ENCODE results near the gene ASCL5.

Gene ASCL5

GRCh38 chr1:201157949-201158348 is 31.0 kb upstream of the ASCL5 start:
- H3K4me3 ChIP-seq (ENCODE audit: low read length), result no peak overlapping the region
- H3F3A ChIP-seq (ENCODE audit: control insufficient read depth, insufficient read depth), result no peaks in the 10 kb centered on the region
- peaks cover 20% of the 10 kb centered on the region for H3K27me3 ChIP-seq (ENCODE audit: control insufficient read depth, low read length)
- no peak overlapping the region for H3K4me2 ChIP-seq (ENCODE audit: low read length)
- H3K36me3 ChIP-seq (ENCODE audit: control insufficient read depth, low read length), result no peaks in the 10 kb centered on the region
- H3K79me2 ChIP-seq (ENCODE audit: control insufficient read depth, low read length), result peaks cover 4% of the 10 kb centered on the region
- H3K27ac ChIP-seq (ENCODE audit: low read depth, low read length), result no peak overlapping the region
- no peaks in the 10 kb centered on the region for H3K9me3 ChIP-seq (ENCODE audit: control insufficient read depth, insufficient read depth, low read length)
- no peaks in the 10 kb centered on the region for H4K20me1 ChIP-seq (ENCODE audit: control insufficient read depth, insufficient read depth, low read depth, low read length)
- no peaks in the 10 kb centered on the region for H3K9me2 ChIP-seq (replicated peaks; ENCODE audit: control insufficient read depth, low read length)
- H3K4me1 ChIP-seq (ENCODE audit: control insufficient read depth, low read length), result peaks cover 14% of the 10 kb centered on the region
- TF ChIP-seq EZH2phosphoT487 (IDR thresholded peaks at IDR 0.05; ENCODE audit: borderline replicate concordance, low read length) (no peak), CTCF (IDR thresholded peaks at IDR 0.05; ENCODE audit: low read depth, low read length, poor library complexity, severe bottlenecking) (no peak)

- H3F3A ChIP-seq (ENCODE audit: control insufficient read depth, insufficient read depth), result no peaks in the 10 kb centered on the region
- no peak for TF ChIP-seq CTCF (IDR thresholded peaks at IDR 0.05; ENCODE audit: low read depth, low read length, poor library complexity, severe bottlenecking)
- no peak for TF ChIP-seq EZH2phosphoT487 (IDR thresholded peaks at IDR 0.05; ENCODE audit: borderline replicate concordance, low read length)
- H3K9me3 ChIP-seq (ENCODE audit: control insufficient read depth, insufficient read depth, low read length), result no peaks in the 10 kb centered on the region
- H3K36me3 ChIP-seq (ENCODE audit: control insufficient read depth, low read length), result peaks cover 1% of the 10 kb centered on the region
- no peak overlapping the region for H3K4me3 ChIP-seq (ENCODE audit: low read length)
- peaks cover 20% of the 10 kb centered on the region for H3K27me3 ChIP-seq (ENCODE audit: control insufficient read depth, low read length)
- H3K27ac ChIP-seq (ENCODE audit: low read depth, low read length), result no peak overlapping the region
- H3K79me2 ChIP-seq (ENCODE audit: control insufficient read depth, low read length), result peaks cover 4% of the 10 kb centered on the region
- H3K9me2 ChIP-seq (replicated peaks; ENCODE audit: control insufficient read depth, low read length), result no peaks in the 10 kb centered on the region
- no peaks in the 10 kb centered on the region for H4K20me1 ChIP-seq (ENCODE audit: control insufficient read depth, insufficient read depth, low read depth, low read length)
- H3K4me2 ChIP-seq (ENCODE audit: low read length), result no peak overlapping the region
- H3K4me1 ChIP-seq (ENCODE audit: control insufficient read depth, low read length), result peaks cover 14% of the 10 kb centered on the region
Measured at GRCh38 chr1:201156819-201157218, 29.8 kb upstream of the ASCL5 start.

- Histone ChIP-seq H3K27ac (ENCODE audit: low read depth, low read length) (no peak overlapping the region), H3K9me2 (replicated peaks; ENCODE audit: control insufficient read depth, low read length) (no peaks in the 10 kb centered on the region), H3F3A (ENCODE audit: control insufficient read depth, insufficient read depth) (no peaks in the 10 kb centered on the region), H4K20me1 (ENCODE audit: control insufficient read depth, insufficient read depth, low read depth, low read length) (no peaks in the 10 kb centered on the region), H3K4me3 (ENCODE audit: low read length) (no peak overlapping the region), H3K79me2 (ENCODE audit: control insufficient read depth, low read length) (peaks cover 4% of the 10 kb centered on the region), H3K36me3 (ENCODE audit: control insufficient read depth, low read length) (peaks cover 6% of the 10 kb centered on the region), H3K4me1 (ENCODE audit: control insufficient read depth, low read length) (peaks cover 14% of the 10 kb centered on the region), H3K27me3 (ENCODE audit: control insufficient read depth, low read length) (peaks cover 17% of the 10 kb centered on the region), H3K9me3 (ENCODE audit: control insufficient read depth, insufficient read depth, low read length) (no peaks in the 10 kb centered on the region), H3K4me2 (ENCODE audit: low read length) (no peak overlapping the region)
- TF ChIP-seq CTCF (IDR thresholded peaks at IDR 0.05; ENCODE audit: low read depth, low read length, poor library complexity, severe bottlenecking) (no peak), EZH2phosphoT487 (IDR thresholded peaks at IDR 0.05; ENCODE audit: borderline replicate concordance, low read length) (no peak)
Measured at GRCh38 chr1:201156346-201156745, 29.4 kb upstream of the ASCL5 start.

GRCh38 chr1:201155354-201155753 is 28.4 kb upstream of the ASCL5 start:
- Histone ChIP-seq H3K27me3 (ENCODE audit: control insufficient read depth, low read length) (peaks cover 14% of the 10 kb centered on the region), H3K27ac (ENCODE audit: low read depth, low read length) (no peak overlapping the region), H3K4me3 (ENCODE audit: low read length) (no peak overlapping the region), H3K9me3 (ENCODE audit: control insufficient read depth, insufficient read depth, low read length) (no peaks in the 10 kb centered on the region), H3K4me2 (ENCODE audit: low read length) (no peak overlapping the region), H3K36me3 (ENCODE audit: control insufficient read depth, low read length) (peaks cover 7% of the 10 kb centered on the region), H3K4me1 (ENCODE audit: control insufficient read depth, low read length) (peaks cover 14% of the 10 kb centered on the region), H3F3A (ENCODE audit: control insufficient read depth, insufficient read depth) (no peaks in the 10 kb centered on the region), H3K79me2 (ENCODE audit: control insufficient read depth, low read length) (peaks cover 4% of the 10 kb centered on the region), H3K9me2 (replicated peaks; ENCODE audit: control insufficient read depth, low read length) (no peaks in the 10 kb centered on the region), H4K20me1 (ENCODE audit: control insufficient read depth, insufficient read depth, low read depth, low read length) (no peaks in the 10 kb centered on the region)
- TF ChIP-seq EZH2phosphoT487 (IDR thresholded peaks at IDR 0.05; ENCODE audit: borderline replicate concordance, low read length) (no peak), CTCF (IDR thresholded peaks at IDR 0.05; ENCODE audit: low read depth, low read length, poor library complexity, severe bottlenecking) (no peak)
